ENCODE data around the gene EFCAB10. TPM values are rescaled to one million over a fixed set of nuclear protein-coding genes. Genes with fewer than 3 reads are reported as not detected.
A peak's percentile ranks its signal among the peaks of the same experiment; 100 is the strongest.

The EFCAB10 gene, protein sequence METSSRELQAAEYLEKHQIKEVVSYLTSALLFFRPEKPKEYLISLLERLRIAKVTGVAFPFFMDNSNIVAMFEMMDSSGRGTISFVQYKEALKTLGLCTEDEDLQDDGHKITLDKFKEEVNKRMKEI
- total RNA-seq, result not detected in 2 replicates

GRCh38 chr7:105581066-105581811, at the start of gene EFCAB10:
Gene EFCAB10, minus strand, starts transcription at chr7:105581493. Its CDS starts 30 bp downstream, at chr7:105581463.
- H3K4me1 Mint-ChIP-seq, result peaks cover 6% of the 10 kb centered on the region
- H3K36me3 Mint-ChIP-seq (ENCODE audit: low read depth), result no peaks in the 10 kb centered on the region
- peak; percentile 86 for DNase-seq
- H3K9me3 Mint-ChIP-seq, result peaks cover 3% of the 10 kb centered on the region
- peak within 1 kb of the TSS; percentile 82 for H3K4me3 Mint-ChIP-seq
- H3K27ac Mint-ChIP-seq, result no peak within 1 kb of the TSS
- H3K27me3 Mint-ChIP-seq, result peaks cover 2% of the 10 kb centered on the region
- intact Hi-C loops (cut with micrococcal nuclease), result no loop called here

GRCh38 chr7:105625986-105626385, 44.7 kb upstream of the EFCAB10 start:
- H3K36me3 Mint-ChIP-seq (ENCODE audit: low read depth), result peaks cover 32% of the 10 kb centered on the region
- no peak overlapping the region for H3K27ac Mint-ChIP-seq
- peaks cover 8% of the 10 kb centered on the region for H3K9me3 Mint-ChIP-seq
- no peak overlapping the region for H3K4me3 Mint-ChIP-seq
- no peak for DNase-seq
- H3K27me3 Mint-ChIP-seq, result no peaks in the 10 kb centered on the region
- intact Hi-C loops (cut with micrococcal nuclease), result no loop called here
- no peaks in the 10 kb centered on the region for H3K4me1 Mint-ChIP-seq

DNA sequence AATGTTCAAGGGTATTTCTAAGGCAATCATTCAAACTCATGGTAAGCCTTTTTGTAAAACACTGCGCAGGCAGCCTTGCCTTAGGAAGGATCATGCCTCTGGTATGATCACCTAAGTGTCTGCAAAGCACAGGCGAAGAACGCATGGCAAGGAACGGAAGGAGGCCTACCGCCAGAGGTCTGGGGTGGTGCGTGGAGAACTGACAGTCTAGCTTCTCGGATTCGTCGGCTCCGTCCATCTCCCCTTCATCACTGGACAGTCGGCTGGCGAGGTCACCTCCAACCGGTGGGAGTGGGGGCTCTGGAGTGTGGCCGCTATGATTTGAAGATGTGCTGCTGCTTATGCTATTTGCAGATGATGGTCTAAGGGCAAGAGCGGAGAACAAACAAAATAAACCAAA, 42.6 kb upstream of the EFCAB10 start:
- no peaks in the 10 kb centered on the region for H3K27me3 Mint-ChIP-seq
- intact Hi-C loops (cut with micrococcal nuclease), result no loop called here
- peaks cover 29% of the 10 kb centered on the region for H3K36me3 Mint-ChIP-seq (ENCODE audit: low read depth)
- H3K27ac Mint-ChIP-seq, result no peak overlapping the region
- no peaks in the 10 kb centered on the region for H3K4me1 Mint-ChIP-seq
- no peak overlapping the region for H3K4me3 Mint-ChIP-seq
- peaks cover 8% of the 10 kb centered on the region for H3K9me3 Mint-ChIP-seq
- DNase-seq, result no peak

DNA sequence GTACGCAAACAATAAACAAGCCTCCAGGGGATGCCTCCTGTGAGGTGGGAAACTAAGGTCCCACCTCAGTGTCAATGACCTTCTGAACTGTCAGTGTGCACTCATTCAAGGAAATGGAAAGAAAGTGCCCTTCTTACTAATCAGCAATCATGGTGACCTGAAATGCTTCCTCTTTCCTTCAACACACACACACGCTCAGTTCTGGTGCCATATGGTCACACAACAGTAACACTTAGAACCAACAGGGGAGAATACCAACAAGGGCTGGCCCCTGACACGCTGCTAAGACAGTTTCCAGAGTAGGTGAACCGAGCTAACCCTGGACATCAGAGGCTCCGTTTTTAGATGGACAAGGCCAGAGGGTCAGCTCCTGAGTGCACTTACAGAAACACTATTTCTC, 42.1 kb upstream of the EFCAB10 start:
- Mint-ChIP-seq H3K4me1 (no peaks in the 10 kb centered on the region), H3K27ac (no peak overlapping the region), H3K36me3 (ENCODE audit: low read depth) (peaks cover 32% of the 10 kb centered on the region), H3K9me3 (peaks cover 8% of the 10 kb centered on the region), H3K27me3 (no peaks in the 10 kb centered on the region), H3K4me3 (no peak overlapping the region)
- intact Hi-C loops (cut with micrococcal nuclease), result no loop called here
- DNase-seq, result no peak

DNA sequence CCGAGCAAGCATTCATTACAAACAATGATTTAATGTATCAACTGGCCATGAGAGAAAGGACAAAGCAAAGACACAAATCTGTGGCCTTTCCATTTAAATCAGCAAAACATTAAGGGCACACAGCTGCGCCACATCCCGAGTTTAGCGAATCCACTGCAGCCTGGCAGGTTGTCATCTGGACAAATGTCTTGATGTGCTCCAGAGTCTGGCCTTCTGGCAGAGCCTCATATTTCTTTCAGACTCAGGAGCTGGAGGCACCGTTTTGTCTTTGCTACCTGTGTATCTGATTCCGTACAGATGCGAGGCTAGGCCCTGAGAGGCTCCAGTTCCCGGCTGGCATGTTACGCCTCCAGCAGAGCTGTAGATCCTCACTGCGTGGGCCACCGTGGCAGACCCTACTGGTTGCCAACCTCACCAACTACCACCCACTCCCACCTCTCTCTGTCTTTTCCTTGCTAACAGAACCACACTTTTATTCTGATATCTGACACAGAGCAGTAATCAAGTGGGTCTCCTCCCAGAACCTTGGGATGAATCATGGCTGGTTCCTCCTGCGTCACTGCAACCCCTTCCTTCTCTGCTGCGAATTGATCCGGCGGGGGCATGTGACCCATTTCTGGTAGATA, 40.9 kb upstream of the EFCAB10 start:
- DNase-seq, result no peak
- Mint-ChIP-seq H3K27ac (no peak overlapping the region), H3K4me3 (no peak overlapping the region), H3K36me3 (ENCODE audit: low read depth) (peaks cover 32% of the 10 kb centered on the region), H3K9me3 (peaks cover 8% of the 10 kb centered on the region), H3K27me3 (no peaks in the 10 kb centered on the region), H3K4me1 (no peaks in the 10 kb centered on the region)
- intact Hi-C loops (cut with micrococcal nuclease), result no loop called here

DNA sequence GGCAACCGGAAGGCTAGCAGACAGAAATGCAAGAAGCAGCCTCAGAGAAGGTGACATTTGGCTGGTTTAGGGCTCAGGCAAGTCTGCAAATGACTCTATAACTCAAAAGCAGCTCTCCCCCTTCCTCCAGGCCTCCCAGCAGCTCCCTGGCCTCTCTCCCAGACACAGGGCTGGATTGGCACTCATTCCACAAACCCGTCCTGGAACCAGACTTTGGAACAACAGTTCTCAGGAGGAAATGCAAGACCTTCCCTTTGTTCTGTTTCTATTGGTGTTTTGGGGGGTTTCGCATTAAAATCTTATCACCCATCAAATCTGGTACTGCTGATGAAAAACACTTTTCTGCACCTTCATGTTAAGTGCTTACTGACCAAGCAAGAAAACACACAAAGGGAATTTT, 40.3 kb upstream of the EFCAB10 start:
- Mint-ChIP-seq H3K4me3 (no peak overlapping the region), H3K27me3 (no peaks in the 10 kb centered on the region), H3K27ac (no peak overlapping the region), H3K9me3 (peaks cover 6% of the 10 kb centered on the region), H3K36me3 (ENCODE audit: low read depth) (peaks cover 30% of the 10 kb centered on the region), H3K4me1 (no peaks in the 10 kb centered on the region)
- no peak for DNase-seq
- intact Hi-C loops (cut with micrococcal nuclease), result no loop called here

- H3K4me3 Mint-ChIP-seq, result no peak overlapping the region
- peaks cover 4% of the 10 kb centered on the region for H3K9me3 Mint-ChIP-seq
- intact Hi-C loops (cut with micrococcal nuclease), result no loop called here
- no peaks in the 10 kb centered on the region for H3K27me3 Mint-ChIP-seq
- H3K27ac Mint-ChIP-seq, result no peak overlapping the region
- H3K4me1 Mint-ChIP-seq, result no peaks in the 10 kb centered on the region
- H3K36me3 Mint-ChIP-seq (ENCODE audit: low read depth), result peaks cover 28% of the 10 kb centered on the region
- no peak for DNase-seq
Observed at GRCh38 chr7:105621176-105621575, 39.9 kb upstream of the EFCAB10 start.

DNA sequence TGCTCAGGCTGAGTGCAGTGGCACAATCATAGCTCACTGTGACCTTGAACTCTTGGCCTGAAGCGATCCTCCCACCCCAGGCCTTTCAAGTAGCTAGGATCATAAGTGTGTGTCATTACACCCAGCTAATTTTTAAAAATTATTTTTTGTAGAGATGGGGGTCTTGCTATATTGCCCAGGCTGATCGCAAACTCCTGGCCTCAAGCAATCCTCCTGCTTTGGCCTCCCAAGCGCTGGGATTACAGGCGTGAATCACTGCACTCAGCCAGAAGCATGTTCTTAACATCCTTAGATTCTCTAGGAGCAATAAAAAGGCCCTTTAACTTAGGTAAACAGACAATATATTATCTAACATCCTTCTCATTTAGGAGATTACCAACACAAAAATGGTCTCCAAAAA, 38.3 kb upstream of the EFCAB10 start:
- no peak overlapping the region for H3K4me3 Mint-ChIP-seq
- peaks cover 19% of the 10 kb centered on the region for H3K36me3 Mint-ChIP-seq (ENCODE audit: low read depth)
- intact Hi-C loops (cut with micrococcal nuclease), result no loop called here
- DNase-seq, result no peak
- H3K27ac Mint-ChIP-seq, result no peak overlapping the region
- no peaks in the 10 kb centered on the region for H3K27me3 Mint-ChIP-seq
- no peaks in the 10 kb centered on the region for H3K9me3 Mint-ChIP-seq
- no peaks in the 10 kb centered on the region for H3K4me1 Mint-ChIP-seq

- H3K4me1 Mint-ChIP-seq, result no peaks in the 10 kb centered on the region
- H3K4me3 Mint-ChIP-seq, result no peak overlapping the region
- H3K27ac Mint-ChIP-seq, result no peak overlapping the region
- no peak for DNase-seq
- peaks cover 17% of the 10 kb centered on the region for H3K36me3 Mint-ChIP-seq (ENCODE audit: low read depth)
- no peaks in the 10 kb centered on the region for H3K27me3 Mint-ChIP-seq
- intact Hi-C loops (cut with micrococcal nuclease), result no loop called here
- no peaks in the 10 kb centered on the region for H3K9me3 Mint-ChIP-seq
Observed at GRCh38 chr7:105618016-105618296, 36.7 kb upstream of the EFCAB10 start.

- no peaks in the 10 kb centered on the region for H3K9me3 Mint-ChIP-seq
- no peaks in the 10 kb centered on the region for H3K27me3 Mint-ChIP-seq
- no peak overlapping the region for H3K27ac Mint-ChIP-seq
- no peak overlapping the region for H3K4me3 Mint-ChIP-seq
- peaks cover 17% of the 10 kb centered on the region for H3K36me3 Mint-ChIP-seq (ENCODE audit: low read depth)
- H3K4me1 Mint-ChIP-seq, result no peaks in the 10 kb centered on the region
- intact Hi-C loops (cut with micrococcal nuclease), result no loop called here
- no peak for DNase-seq
Observed at GRCh38 chr7:105617280-105618015, 36.2 kb upstream of the EFCAB10 start.

DNA sequence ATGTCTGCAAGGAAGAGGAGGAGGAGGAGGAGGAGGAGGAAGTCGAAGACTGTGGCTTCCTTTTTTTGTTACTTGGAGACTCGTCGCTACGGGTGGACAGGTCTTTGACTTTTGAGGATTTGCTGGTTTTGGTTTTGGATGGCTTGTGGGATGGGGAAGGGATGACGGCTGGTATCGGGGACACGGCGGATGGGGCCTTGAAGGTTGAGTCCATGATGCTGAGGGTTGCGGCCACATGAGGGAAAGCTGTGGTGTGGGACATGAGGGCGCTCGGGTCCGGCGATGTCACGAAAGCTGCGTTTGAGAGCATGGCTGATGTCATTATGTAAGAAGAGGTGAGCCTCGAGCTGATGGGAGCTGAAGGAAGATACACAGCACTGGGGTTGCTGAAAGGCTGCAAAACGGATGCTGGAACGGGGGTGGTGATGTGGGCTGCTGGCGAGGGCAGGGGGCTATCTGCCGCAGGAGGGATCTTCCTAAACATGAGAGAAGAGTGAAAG, 33.1 kb upstream of the EFCAB10 start:
- intact Hi-C loops (cut with micrococcal nuclease), result no loop called here
- no peaks in the 10 kb centered on the region for H3K4me1 Mint-ChIP-seq

DNA sequence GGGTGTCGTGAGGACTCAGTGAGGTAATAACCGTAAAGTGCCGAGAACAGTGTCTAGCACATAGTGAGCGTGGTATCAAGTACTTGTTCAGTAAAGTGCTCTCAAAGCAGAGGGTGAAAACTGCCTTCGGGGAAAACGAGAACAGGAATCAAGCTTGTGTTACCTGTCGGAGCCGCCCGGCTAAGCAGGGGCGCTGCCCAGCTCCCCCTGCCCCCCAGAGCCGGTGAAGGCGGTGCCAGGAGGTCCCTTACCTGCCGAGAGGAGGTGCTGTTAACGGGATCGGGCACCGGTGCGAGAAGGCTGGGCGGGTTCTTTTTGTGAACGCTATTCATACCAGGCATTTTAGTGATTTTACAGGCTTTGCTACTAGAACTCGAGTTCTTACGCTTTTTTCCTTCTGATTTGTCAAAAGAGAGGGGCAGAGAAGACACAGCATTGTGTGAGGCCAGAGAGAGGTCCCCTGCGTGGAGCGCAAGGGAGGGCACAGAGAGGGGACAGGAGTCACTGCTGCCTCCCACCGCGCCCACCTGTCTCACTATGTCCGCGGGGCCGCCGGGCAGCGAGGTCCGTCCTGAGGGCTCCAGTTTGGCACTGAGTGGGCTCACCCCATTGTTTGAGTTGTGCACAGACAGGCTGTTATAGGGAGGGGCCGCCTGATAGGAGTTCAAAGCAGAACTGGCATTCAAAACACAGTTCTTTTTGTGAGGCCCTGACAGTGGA, 32.5 kb upstream of the EFCAB10 start:
- DNase-seq, result no peak
- Mint-ChIP-seq H3K9me3 (no peaks in the 10 kb centered on the region), H3K27ac (no peak overlapping the region), H3K36me3 (ENCODE audit: low read depth) (peaks cover 11% of the 10 kb centered on the region), H3K27me3 (no peaks in the 10 kb centered on the region), H3K4me3 (no peak overlapping the region), H3K4me1 (no peaks in the 10 kb centered on the region)
- intact Hi-C loops (cut with micrococcal nuclease), result no loop called here

More for the DNA sequence above, 33.1 kb upstream of the EFCAB10 start:
- H3K27ac Mint-ChIP-seq, result no peak overlapping the region
- H3K27me3 Mint-ChIP-seq, result no peaks in the 10 kb centered on the region
- H3K4me3 Mint-ChIP-seq, result no peak overlapping the region
- H3K36me3 Mint-ChIP-seq (ENCODE audit: low read depth), result peaks cover 12% of the 10 kb centered on the region
- DNase-seq, result no peak
- no peaks in the 10 kb centered on the region for H3K9me3 Mint-ChIP-seq

DNA sequence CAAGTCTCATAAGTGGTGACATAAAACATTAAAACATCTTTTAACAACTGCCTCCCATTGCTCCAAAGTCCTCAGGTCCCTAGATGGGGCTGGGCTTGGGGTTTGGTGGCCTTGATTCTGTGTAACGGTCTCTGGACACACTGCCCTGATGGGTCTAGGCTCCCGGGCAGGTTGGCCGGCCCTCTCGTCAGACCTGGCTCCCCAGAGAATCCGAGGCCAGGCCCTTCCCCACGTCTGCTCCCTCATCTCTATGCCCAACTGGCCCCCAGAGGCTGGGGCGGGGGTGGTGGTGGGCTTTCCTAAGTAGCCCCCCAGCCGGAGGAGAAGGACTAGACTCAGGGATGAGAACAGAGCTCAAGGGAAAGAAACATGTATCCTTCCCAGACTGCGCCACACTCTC, 31.5 kb upstream of the EFCAB10 start:
- Mint-ChIP-seq H3K27me3 (no peaks in the 10 kb centered on the region), H3K9me3 (no peaks in the 10 kb centered on the region), H3K4me1 (no peaks in the 10 kb centered on the region), H3K4me3 (no peak overlapping the region), H3K27ac (no peak overlapping the region), H3K36me3 (ENCODE audit: low read depth) (peaks cover 8% of the 10 kb centered on the region)
- no peak for DNase-seq
- intact Hi-C loops (cut with micrococcal nuclease), result no loop called here
